Liver (tissue), 3 donors: ENCODE results near the gene ZNF563.

Experiments used
- FOXA2 ChIP-seq: IDR thresholded peaks from 2 replicates; pipeline ENCODE4 v1.6.1; 2016; ENCODE audit warnings: antibody characterized with exemption
- JUND ChIP-seq, 2 donors: IDR thresholded peaks; 2 replicates each; pipeline ENCODE4 v1.6.1; 2016; ENCODE audit warnings: antibody characterized with exemption in 2 of 2
- RAD21 ChIP-seq, 2 donors: IDR thresholded peaks; 2 replicates each; pipeline ENCODE4 v1.6.1; 2016; ENCODE audit warnings: antibody characterized with exemption in 2 of 2, mild to moderate bottlenecking in 2 of 2
- YY1 ChIP-seq: IDR thresholded peaks from 2 replicates; pipeline ENCODE4 v1.6.1; 2016; ENCODE audit warnings: antibody characterized with exemption, mild to moderate bottlenecking
- TF ChIP-seq, protein P1 (sequence below): IDR thresholded peaks from 2 replicates; pipeline ENCODE4 v1.6.1; 2016; ENCODE audit warnings: antibody characterized with exemption
- TF ChIP-seq, protein P2 (sequence below): fragments of 150-350 bp; IDR thresholded peaks from 2 replicates; pipeline ENCODE4 v1.5.1; 2017; ENCODE audit warnings: improper control_type of control experiment, low read depth, low read length; ENCODE audit not compliant: missing input control
- TF ChIP-seq, protein P3 (sequence below): IDR thresholded peaks from 2 replicates; pipeline ENCODE4 v1.6.1; 2016; ENCODE audit warnings: antibody characterized with exemption, mild to moderate bottlenecking
- donor health status: healthy.
- donor health status: healthy.

DNA sequence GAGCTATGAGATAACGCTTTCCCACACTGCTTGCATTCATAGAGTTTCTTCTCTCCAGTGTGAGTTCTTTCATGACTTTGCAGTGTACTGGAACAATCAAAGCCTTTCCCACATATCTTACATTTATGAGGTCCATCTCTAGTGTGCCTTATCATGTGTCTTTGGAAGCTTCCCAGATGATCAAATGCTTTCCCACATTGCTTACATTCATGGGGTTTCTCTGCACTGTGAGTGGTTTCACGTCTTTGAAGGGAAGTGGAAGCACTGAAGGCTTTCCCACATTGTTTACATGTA, 47.0 kb upstream of the ZNF563 start:
- TF ChIP-seq, protein P1, sequence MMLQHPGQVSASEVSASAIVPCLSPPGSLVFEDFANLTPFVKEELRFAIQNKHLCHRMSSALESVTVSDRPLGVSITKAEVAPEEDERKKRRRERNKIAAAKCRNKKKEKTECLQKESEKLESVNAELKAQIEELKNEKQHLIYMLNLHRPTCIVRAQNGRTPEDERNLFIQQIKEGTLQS: no peak
- TF ChIP-seq RAD21 (IDR thresholded peaks at IDR 0.05) (no peak), JUND (IDR thresholded peaks at IDR 0.05) (no peak), YY1 (no peak), FOXA2 (no peak)
- TF ChIP-seq, protein P2, sequence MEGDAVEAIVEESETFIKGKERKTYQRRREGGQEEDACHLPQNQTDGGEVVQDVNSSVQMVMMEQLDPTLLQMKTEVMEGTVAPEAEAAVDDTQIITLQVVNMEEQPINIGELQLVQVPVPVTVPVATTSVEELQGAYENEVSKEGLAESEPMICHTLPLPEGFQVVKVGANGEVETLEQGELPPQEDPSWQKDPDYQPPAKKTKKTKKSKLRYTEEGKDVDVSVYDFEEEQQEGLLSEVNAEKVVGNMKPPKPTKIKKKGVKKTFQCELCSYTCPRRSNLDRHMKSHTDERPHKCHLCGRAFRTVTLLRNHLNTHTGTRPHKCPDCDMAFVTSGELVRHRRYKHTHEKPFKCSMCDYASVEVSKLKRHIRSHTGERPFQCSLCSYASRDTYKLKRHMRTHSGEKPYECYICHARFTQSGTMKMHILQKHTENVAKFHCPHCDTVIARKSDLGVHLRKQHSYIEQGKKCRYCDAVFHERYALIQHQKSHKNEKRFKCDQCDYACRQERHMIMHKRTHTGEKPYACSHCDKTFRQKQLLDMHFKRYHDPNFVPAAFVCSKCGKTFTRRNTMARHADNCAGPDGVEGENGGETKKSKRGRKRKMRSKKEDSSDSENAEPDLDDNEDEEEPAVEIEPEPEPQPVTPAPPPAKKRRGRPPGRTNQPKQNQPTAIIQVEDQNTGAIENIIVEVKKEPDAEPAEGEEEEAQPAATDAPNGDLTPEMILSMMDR: no peak
- TF ChIP-seq, protein P3, sequence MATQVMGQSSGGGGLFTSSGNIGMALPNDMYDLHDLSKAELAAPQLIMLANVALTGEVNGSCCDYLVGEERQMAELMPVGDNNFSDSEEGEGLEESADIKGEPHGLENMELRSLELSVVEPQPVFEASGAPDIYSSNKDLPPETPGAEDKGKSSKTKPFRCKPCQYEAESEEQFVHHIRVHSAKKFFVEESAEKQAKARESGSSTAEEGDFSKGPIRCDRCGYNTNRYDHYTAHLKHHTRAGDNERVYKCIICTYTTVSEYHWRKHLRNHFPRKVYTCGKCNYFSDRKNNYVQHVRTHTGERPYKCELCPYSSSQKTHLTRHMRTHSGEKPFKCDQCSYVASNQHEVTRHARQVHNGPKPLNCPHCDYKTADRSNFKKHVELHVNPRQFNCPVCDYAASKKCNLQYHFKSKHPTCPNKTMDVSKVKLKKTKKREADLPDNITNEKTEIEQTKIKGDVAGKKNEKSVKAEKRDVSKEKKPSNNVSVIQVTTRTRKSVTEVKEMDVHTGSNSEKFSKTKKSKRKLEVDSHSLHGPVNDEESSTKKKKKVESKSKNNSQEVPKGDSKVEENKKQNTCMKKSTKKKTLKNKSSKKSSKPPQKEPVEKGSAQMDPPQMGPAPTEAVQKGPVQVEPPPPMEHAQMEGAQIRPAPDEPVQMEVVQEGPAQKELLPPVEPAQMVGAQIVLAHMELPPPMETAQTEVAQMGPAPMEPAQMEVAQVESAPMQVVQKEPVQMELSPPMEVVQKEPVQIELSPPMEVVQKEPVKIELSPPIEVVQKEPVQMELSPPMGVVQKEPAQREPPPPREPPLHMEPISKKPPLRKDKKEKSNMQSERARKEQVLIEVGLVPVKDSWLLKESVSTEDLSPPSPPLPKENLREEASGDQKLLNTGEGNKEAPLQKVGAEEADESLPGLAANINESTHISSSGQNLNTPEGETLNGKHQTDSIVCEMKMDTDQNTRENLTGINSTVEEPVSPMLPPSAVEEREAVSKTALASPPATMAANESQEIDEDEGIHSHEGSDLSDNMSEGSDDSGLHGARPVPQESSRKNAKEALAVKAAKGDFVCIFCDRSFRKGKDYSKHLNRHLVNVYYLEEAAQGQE: no peak
